Natural killer cell (primary cell): ENCODE measurements around the gene KDM5A. TPM values are rescaled to one million over a fixed set of nuclear protein-coding genes. Genes with fewer than 3 reads are reported as not detected.

Experiments
- ATAC-seq, 3 donors: fragments of 150-1000 bp in 2 of 3; fragments of 200-7000 bp in 1 of 3; cut with Tn5 transposase; 1 replicate in 1 of 3; 2 replicates in 2 of 3; pipeline ENCODE4 v1.10.0; 2021; ENCODE audit warnings: mild to moderate bottlenecking in 2 of 3, moderate library complexity in 2 of 3
- DNase-seq, 2 donors: peaks; one replicate each; pipeline versions ENCODE4 v3.0.0 to v3.0.0-alpha.2; 2013 to 2021; ENCODE audit warnings: mixed read lengths in 1 of 2
- H3K27ac ChIP-seq: one replicate; pipeline ENCODE4 v1.5.1; 2013; ENCODE audit warnings: mild to moderate bottlenecking, low read length
- H3K27me3 ChIP-seq: one replicate; pipeline ENCODE4 v1.6.1; 2013; ENCODE audit warnings: low read length; ENCODE audit not compliant: control insufficient read depth, insufficient read depth
- H3K36me3 ChIP-seq: one replicate; pipeline ENCODE4 v1.6.1; 2013; ENCODE audit warnings: low read length; ENCODE audit not compliant: control insufficient read depth, insufficient read depth
- H3K4me1 ChIP-seq: one replicate; pipeline ENCODE4 v1.6.1; 2013; ENCODE audit warnings: low read length; ENCODE audit not compliant: control insufficient read depth, insufficient read depth
- H3K4me3 ChIP-seq: one replicate; pipeline ENCODE4 v1.5.1; 2013; ENCODE audit warnings: low read length
- H3K9me3 ChIP-seq: one replicate; pipeline ENCODE4 v1.6.1; 2013; ENCODE audit warnings: low read length; ENCODE audit not compliant: control insufficient read depth, insufficient read depth
- H3K27ac Mint-ChIP-seq, 2 donors: one replicate each; pipeline ENCODE4 v1.8.0; 2022; ENCODE audit warnings: mild to moderate bottlenecking in 2 of 2, mixed read lengths in 2 of 2, moderate library complexity in 1 of 2
- H3K27me3 Mint-ChIP-seq, 2 donors: one replicate each; pipeline ENCODE4 v1.8.0; 2022; ENCODE audit warnings: low read depth in 2 of 2, mixed read lengths in 2 of 2
- H3K36me3 Mint-ChIP-seq: one replicate; pipeline ENCODE4 v1.8.0; 2022; ENCODE audit warnings: mixed read lengths
- H3K4me1 Mint-ChIP-seq, 2 donors: one replicate each; pipeline ENCODE4 v1.8.0; 2022; ENCODE audit warnings: mixed read lengths in 2 of 2
- H3K4me3 Mint-ChIP-seq: one replicate; pipeline ENCODE4 v1.8.0; 2022; ENCODE audit warnings: mild to moderate bottlenecking, moderate library complexity, mixed read lengths
- H3K9me3 Mint-ChIP-seq, 2 donors: one replicate each; pipeline ENCODE4 v1.8.0; 2022; ENCODE audit warnings: mixed read lengths in 2 of 2
- CTCF ChIP-seq: fragments of 200-600 bp; IDR thresholded peaks from one replicate; pipeline ENCODE4 v1.8.0; 2022; ENCODE audit warnings: antibody characterized with exemption
- WGBS: methylation state at CpG from one replicate; pipeline ENCODE4 v1.1.7; 2013; ENCODE audit warnings: missing lambda C conversion rate; ENCODE audit not compliant: insufficient coverage; 5-methylcytosine and 5-hydroxymethylcytosine counted together
- intact Hi-C: fragments of 100-400 bp; cut with micrococcal nuclease; formaldehyde crosslinking; loops from one replicate; pipeline ENCODE4 v1.14.2; 2022
- total RNA-seq, 4 donors: library from RNA; stranded (reverse); fragments of 120-200 nt in 1 of 4; gene quantifications; one replicate each; pipeline versions ENCODE4 v1.2.3 to v1.2.4, GENCODE V29; 2013 to 2022

KDM5A gene
- total RNA-seq, 3 donors from 2014 or later (not counting 1 experiment from before 2014, with no cell fraction given) = 175 to 194 (median 184) TPM

- no peak for ATAC-seq
- Mint-ChIP-seq H3K9me3 (peaks cover 4 to 7% of the 10 kb centered on the region in 2 donors), H3K36me3 (peaks cover 9% of the 10 kb centered on the region), H3K4me1 (no peaks in the 10 kb centered on the region), H3K27ac (no peak overlapping the region), H3K4me3 (no peak overlapping the region), H3K27me3 (peaks cover 17 to 28% of the 10 kb centered on the region in 2 donors)
- Histone ChIP-seq H3K4me1 (no peaks in the 10 kb centered on the region), H3K4me3 (no peak overlapping the region), H3K27ac (no peak overlapping the region), H3K36me3 (no peaks in the 10 kb centered on the region), H3K9me3 (peaks cover 13% of the 10 kb centered on the region), H3K27me3 (no peaks in the 10 kb centered on the region)
- no peak for TF ChIP-seq CTCF
- DNase-seq = no peak
- 86% methylated on average over 9 of the region's 9 CpGs for WGBS
- intact Hi-C loops = no loop called here
Observed at GRCh38 chr12:240566-240965, 148.6 kb downstream of the KDM5A start.

GRCh38 chr12:238736-239398 lies 150.3 kb downstream of the KDM5A start:
- peaks cover 9% of the 10 kb centered on the region for H3K36me3 Mint-ChIP-seq
- peaks cover 10 to 17% of the 10 kb centered on the region in 2 donors for H3K27me3 Mint-ChIP-seq
- Histone ChIP-seq H3K9me3 (peaks cover 20% of the 10 kb centered on the region), H3K4me1 (no peaks in the 10 kb centered on the region), H3K27me3 (no peaks in the 10 kb centered on the region), H3K4me3 (no peak overlapping the region), H3K27ac (no peak overlapping the region), H3K36me3 (no peaks in the 10 kb centered on the region)
- H3K9me3 Mint-ChIP-seq = peaks cover 4 to 7% of the 10 kb centered on the region in 2 donors
- 81% methylated on average over 19 of the region's 19 CpGs for WGBS
- TF ChIP-seq CTCF = no peak
- ATAC-seq (no peak), DNase-seq (no peak)
- H3K4me3 Mint-ChIP-seq = no peak overlapping the region
- no peaks in the 10 kb centered on the region for H3K4me1 Mint-ChIP-seq
- no peak overlapping the region for H3K27ac Mint-ChIP-seq
- intact Hi-C loops = no loop called here

- Histone ChIP-seq H3K27me3 (no peaks in the 10 kb centered on the region), H3K9me3 (peaks cover 20% of the 10 kb centered on the region), H3K36me3 (no peaks in the 10 kb centered on the region), H3K27ac (no peak overlapping the region), H3K4me3 (no peak overlapping the region), H3K4me1 (no peaks in the 10 kb centered on the region)
- Mint-ChIP-seq H3K4me1 (no peaks in the 10 kb centered on the region), H3K36me3 (peaks cover 9% of the 10 kb centered on the region), H3K27ac (no peak overlapping the region), H3K27me3 (peaks cover 10 to 12% of the 10 kb centered on the region in 2 donors), H3K9me3 (peaks cover 4 to 7% of the 10 kb centered on the region in 2 donors), H3K4me3 (no peak overlapping the region)
- intact Hi-C loops = no loop called here
- ATAC-seq = no peak
- no peak for TF ChIP-seq CTCF
- 91% methylated on average over 8 of the region's 9 CpGs for WGBS
- no peak for DNase-seq
Observed at GRCh38 chr12:238116-238515, 151.0 kb downstream of the KDM5A start.
